HG02970 (cell line): ENCODE data around the gene CRYZ.

Experiments
- ATAC-seq: cut with Tn5 transposase; IDR thresholded peaks from one replicate; pipeline ENCODE4 v1.9.1; 2021; ENCODE audit warnings: mild to moderate bottlenecking, moderate library complexity, moderate number of reproducible peaks; ENCODE audit not compliant: unreplicated experiment, low FRiP score

The CRYZ gene

DNA sequence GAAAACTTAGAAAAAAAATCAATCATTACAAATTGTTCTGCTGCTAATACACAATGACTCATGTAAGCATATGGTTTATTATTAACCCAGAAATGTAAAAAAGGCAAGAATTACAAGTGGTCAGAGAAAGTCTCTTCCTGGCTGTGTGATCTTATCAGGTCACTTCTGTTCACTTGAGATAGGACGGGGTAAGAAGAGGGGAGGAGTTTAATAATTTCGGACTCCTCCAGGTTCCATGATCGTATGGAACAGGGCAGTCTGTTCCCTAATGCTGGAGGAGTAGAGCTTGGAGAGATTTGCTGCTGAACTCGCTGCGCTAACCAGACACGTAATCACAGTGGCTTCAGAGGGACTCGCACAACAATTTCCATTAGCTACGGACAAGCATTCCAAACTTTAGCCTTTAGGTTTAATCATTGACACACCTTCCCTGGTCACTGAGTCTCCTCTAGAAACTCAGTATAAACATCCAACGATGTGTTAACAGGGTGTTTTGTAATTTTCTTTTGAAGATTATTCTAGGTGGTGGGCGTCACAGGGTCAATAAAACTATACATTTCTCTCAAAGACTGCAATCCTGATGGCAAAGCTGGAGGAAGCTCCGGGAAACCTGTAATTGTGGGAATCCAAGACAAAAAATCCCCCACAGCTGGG, 1.3 kb downstream of the CRYZ start:
- ATAC-seq, result peak; percentile 32

DNA sequence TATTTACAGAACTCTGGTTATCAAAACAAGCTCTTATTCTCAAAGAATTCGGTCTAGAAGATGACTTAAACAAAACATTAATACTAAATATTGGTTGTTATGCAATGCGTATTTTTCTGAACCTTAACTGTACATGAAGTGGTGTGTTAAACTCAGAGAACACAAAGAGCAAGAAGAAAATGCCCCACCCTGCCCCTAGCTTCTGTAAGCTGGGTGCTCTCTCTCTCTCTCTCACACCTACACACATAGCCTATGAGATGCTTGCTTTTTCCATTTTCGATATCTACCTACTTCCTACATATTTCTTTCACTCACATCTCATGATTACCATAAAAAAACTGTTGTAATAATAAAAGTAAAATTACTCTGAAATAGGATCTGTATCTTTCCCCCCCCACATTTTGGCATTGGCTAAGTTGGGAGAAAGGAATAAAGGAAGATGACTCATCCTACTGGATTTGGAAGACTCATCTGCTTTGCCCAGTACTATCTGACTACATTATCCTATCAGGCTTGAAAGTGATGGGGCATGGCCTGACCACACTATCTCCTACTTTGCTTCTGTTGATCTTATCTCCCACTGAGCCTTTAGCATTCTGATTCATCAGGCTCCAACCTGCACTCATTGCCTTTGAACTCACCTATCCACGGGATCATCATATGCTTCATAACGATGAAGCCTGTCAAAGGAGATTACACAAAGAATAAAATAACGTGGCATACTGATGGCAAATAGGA, 2.9 kb downstream of the CRYZ start:
- no peak for ATAC-seq

DNA sequence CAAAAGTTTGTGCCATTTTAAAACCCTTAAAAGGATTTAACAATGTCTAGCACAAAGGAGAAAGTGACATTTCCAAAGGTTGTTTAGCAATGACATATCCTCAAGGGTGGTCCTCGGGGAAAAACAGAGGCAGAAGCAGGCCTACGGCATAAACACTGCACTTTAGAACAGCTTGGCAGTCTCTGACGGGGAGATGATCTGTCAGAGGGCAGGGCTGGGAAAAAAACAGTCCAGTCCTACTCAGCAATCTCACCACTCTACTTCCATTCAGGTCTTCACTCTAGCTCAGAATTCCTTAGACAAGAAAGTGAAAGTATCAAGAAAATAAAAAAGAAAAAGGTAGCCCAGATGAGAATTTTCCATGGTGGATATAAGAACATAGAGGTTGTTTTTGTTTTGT, 4.1 kb downstream of the CRYZ start:
- ATAC-seq, result no peak

DNA sequence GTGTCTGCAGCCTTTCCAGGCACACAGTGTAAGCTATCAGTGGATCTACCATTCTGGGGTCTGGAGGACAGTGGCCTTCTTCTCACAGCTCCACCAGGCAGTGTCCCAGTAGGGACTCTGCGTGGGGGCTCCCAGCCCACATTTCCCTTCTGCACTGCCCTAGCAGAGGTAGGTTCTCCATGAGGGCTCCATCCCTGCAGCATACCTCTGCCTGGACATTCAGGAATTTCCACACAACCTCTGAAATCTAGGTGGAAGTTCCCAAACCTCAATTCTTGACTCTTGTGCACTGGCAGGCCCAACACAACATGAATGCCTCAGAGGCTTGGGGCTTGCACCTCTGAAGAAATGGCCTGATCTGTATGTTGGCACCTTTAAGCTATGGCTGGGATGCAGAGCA, 6.8 kb downstream of the CRYZ start:
- ATAC-seq, result no peak

DNA sequence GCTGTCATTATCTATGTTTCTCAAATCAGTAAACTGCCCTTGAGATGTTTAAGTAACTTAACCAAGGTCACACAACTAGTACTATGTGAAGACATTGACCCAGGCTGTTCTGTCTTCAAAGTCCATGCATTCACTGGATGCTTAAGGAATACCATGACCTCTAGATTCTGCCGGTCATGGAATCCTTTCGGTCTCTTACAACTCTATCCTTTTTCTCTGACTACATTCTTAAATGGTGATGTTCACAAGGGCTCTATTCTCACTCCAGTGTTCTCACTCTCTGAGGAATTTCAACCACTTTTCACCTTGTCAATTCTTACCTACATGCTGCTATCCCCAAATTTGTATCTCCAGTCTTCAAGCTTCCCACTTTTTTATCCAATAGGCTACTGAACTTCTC, 15.2 kb downstream of the CRYZ start:
- ATAC-seq, result no peak

DNA sequence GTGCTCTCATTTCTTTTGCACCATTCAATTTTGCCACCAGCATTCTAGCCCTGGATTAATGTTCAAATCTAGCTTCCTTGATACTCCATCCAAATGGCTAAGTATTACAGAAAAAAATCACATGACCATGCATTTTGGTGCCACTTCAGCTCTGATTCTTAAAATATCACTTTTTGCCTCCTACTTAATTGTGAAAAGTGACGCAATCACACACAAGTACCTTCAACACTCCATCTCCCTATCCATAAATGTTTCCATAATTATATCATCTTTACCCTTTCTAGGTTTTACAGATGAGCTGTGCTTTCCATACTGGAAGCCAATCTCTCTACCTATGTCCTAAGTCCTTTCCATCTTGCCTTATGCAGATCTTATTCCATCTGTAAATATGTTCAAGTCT, 16.0 kb downstream of the CRYZ start:
- ATAC-seq, result no peak

DNA sequence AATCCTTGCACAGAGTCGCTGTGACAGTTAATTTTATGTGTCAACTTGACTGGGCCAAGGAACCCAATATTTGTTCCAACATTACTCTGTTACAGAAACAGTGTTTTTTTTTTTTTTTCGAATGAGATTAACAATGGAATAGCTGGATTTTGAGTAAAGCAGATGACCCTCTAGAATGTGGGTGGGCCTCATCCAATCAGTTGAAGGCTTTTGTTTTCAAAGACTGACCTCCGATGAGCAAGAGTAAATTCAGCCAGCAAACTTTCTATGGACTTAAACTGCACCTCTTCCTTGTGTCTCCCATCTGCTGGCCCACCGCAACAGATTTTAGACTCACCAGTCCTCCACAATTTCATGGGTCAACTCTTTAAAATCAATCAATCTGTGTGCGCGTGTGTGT, 17.0 kb downstream of the CRYZ start:
- no peak for ATAC-seq

DNA sequence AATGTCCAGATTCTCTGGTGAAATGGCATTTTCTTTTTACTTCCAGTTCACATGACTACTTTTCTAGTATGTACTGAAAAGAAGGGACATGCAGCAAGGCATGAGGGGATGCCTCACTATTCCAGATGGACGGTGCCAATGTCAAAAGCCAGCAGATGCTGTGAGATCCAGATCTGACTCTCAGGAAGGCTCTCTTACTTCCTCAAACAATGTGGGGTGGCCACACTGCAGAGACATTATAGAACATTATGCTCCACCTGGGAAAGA, 17.7 kb downstream of the CRYZ start:
- ATAC-seq, result no peak

DNA sequence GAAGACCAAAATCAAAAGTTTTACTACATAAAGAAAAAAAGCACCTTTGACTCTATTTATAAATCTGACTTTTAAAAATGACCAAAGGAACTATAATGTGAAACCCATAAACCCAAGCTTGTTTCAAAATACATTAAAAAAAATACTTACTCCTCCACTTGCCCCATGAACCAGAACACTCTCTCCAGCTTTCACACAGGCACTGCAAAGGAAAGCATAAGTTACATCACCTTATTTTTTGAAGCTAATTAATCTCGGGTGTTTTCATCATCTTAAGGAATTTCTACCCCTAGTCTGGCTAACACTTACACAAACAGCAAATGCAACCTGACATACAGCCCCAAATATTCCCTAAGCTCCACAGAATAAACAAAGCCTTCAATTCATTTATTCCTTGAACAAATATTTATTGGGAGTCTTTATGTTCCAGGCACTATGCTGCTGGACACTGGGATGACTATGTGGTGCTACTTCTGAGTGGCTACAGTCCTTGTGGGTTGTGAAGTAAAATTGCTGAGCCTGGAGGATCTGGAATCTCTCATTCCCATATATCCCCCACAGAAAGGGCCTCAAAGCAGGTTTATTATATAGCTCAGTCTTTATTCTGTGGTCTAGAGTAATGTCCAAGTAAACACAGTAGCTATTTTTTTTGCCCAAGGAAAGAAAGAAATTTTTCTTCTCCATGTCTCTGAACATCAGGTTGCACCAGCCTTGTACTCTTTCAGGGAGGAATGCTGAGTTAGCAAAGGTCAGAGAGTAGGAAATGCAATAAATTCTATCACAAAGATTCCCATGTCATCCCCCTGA, 18.2 kb downstream of the CRYZ start:
- ATAC-seq, result no peak

DNA sequence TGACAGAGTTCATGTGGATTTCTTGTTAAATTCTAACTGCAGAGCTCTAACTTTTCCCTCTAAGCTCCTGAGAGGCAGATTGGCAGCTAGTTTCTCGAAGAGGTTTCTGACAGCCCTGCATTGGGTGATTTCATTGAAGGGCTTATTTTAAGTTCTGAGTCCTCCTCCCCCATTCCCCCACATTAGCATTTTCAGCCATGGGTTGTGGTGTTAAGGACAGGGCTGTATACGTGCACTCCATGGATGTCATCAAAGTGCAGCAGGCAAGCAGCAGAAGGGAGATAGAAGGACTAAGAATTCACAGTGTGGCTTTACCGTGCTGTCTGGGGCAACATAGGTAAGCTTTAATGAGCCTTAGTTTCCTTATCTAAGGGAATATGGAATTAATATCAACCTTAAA, 19.0 kb downstream of the CRYZ start:
- ATAC-seq, result no peak

DNA sequence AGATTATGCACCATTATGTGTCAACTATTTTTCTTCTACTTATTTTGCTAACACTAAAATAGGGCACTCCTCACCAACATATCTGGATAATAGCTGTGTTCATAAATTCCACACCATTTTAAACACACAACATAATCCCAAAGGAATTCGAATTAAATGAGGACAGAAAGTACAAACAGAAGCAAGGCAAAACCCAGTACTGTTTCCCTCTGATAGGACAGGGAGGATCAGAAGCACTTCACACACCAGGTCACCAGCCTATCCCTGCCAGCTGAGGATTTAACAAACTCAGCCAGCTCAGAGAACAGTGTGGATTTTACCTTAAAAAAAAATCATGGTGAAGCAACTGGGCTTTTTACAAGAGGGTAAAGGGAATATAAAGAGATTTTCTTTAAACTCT, 20.0 kb downstream of the CRYZ start:
- ATAC-seq, result no peak

DNA sequence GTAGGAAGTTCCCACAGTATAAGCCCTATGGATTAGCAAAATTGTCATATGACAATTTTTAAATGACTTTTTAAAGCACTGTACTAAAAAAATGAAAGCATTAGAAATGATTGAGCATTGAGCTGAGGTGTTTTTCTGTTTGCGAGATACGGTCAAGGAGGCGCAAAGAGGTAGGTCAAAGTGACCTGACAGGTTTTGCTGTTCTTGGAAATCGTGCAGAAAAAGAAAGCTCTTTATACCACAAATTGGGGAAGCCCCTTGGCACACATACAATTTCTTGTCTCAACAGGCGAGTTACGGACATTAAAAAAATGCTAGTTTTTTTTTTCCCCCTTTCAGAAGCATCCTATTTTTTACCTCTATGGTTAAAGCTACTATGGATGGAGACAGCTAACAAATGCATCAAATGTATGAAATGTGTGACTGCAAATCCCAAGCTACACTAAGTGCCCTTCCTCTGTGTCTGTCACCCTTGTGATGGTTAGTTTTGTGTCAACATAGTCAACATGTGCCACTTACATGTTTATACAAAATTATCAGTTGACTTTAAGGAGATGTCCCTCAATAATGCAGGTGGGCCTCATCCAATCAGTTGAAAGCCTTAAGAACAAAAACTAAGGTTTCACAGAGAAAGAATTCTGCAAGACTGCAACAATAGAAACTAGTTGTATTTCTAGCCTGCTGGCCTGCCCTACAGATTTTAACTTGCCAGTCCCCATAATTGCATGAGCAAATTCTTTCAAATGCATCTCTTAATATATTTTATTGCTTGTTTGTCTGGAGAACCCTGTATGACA, 29.3 kb downstream of the CRYZ start:
- no peak for ATAC-seq

DNA sequence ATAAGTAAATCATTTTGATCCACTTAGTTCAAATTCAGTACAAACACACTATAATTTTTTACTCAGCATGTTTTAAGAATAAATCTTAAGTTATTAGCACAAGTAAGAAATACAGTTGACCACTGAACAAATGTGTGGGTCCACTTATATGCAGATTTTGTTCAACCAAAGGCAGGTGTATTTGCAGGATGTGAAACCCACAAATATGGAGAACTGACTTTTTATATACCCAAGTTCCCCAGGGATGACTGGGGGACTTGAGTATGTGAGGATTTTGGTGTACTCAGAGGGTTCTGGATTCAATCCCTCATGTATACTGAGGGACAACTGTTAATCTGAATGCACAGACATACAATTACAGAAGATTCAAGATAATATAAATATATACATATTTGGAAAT, 33.5 kb downstream of the CRYZ start:
- no peak for ATAC-seq

DNA sequence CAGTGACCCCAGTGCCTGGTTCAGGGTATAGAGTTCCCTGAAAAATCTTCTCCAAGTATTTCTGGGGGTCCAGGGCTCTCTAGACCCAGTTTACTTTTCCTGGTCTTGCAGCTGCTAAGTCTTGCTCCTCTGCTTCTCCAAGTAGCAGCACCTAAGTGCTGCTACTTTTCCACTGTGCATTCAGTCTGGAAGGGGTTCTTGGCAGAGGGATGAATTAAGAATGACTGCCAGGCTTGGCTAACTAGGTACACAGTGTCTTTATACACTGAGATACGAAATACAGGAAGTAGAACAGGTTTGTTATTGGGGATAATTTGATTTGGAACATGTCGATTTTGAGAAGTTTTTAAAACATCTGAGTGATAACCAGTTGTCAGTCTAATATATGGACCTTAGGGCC, 35.0 kb downstream of the CRYZ start:
- no peak for ATAC-seq

DNA sequence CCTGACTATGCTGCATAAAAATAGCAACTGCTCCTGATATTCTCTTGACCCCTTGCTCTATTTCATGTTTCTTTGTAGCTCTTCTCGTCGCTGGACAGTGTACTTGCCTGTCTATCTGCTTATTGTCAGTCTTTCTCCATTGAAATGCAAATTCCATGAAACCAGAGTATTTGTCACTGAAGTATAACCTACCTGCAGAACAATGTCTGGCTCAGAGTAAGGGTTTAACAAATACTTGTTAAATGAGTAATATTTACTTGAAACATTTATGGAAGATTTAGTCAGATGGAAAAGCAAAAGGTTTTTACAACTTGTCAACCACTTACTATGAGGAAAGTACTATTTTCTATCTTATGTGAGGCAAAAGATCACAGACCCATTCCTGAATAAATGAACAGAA, 39.4 kb downstream of the CRYZ start:
- ATAC-seq, result no peak

DNA sequence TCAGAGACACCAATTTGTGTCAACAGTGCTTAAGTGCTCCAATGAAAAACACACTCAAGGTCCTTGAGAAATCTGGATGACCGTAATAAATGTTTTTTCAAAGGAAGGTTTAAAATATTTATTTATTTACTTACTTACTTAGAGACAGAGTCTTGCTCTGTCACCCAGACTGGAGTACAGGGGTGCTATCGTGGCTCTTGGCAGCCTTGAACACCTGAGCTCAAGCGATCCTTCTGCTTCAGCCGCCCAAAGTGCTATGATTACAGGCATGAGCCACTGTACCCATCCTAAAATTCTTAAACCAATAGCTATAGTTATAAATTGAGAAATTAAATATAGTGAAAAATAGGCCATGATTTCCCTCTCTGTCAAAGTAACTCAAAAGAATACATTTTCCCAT, 41.9 kb downstream of the CRYZ start:
- no peak for ATAC-seq

DNA sequence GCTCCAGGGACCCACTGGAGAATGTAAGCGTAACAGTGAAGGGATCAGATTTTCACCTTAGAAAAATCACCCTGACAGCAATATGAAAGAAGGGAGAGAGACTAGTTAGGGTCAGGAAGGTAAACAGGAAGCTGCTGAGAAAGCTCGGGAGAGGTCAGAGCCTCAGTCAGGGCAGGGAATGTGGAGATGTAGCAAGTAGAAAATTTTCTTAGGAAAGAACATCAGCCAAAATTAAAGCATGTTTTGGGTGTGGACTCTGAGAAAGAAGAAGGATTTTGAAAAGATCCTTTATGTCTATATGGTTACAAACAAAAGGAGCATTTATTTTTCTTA, 42.5 kb downstream of the CRYZ start:
- no peak for ATAC-seq

DNA sequence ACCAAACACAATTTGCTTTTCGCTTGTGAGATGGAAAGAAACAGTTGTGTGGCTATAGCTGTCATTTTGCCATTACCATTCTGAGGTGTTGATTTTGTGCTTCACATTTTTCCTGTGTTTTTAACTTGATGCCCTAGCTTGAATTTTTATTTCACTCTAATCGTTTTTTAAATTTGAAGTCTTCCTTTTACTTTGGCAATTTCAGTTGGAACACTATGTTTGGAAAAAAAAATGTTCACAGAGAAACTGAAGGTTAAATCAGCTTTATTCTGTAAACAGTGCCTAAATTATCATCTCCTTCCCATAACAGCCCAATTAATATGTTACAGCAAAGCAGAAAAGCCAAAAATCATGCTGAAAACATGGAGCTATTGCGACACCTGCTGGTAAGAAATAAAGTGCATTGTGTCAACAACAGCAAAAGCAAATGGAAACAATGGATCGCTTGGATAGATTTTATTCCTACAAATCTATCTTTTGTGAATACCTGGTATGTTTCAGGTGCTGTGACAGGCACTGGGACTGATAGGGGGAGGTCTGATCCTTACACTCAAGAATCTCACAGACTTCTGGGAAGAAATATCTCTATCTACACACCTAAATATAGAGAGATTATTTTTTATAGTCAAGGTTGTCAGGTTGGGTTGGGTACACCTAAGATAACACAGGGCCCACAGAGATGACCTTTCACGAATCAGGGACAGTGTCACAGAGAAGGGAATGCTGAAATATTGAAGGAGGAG, 43.1 kb downstream of the CRYZ start:
- no peak for ATAC-seq

DNA sequence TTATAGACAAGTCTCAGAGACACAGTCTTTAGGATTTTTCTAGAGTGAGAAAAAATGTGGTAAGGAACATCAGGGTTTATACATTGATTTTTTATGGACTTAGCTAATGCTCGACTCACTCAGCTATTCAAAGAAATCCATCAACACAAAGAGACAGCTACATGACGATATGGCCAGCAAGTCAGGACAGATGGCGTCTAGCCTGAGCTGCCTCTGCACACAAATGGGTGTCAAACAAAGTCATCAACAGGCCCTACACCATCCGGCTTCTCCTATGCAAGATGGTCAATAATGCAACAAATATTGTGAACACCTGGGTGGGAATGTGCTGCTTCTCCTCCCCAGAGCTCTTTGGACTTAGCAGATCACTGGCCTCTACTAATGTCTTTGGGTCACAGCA, 45.9 kb downstream of the CRYZ start:
- no peak for ATAC-seq

DNA sequence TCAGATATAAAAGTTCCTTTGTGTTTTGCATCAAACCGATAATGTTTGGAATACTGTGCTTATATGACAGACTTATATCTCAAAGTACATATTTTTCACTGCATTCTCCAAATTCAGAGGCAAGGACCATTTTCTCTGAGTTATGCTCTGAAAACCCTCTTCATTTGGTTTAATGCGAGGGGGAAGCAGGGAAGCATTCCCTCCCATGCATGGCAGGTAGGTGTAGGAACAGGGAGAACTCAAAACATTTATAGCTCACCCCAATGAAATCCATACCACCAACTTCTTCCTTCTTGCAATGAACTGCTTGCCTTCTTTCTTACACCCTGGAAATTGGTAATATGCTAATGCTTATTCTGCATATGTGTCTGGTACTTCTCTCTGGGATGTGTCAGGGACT, 48.5 kb downstream of the CRYZ start:
- no peak for ATAC-seq

DNA sequence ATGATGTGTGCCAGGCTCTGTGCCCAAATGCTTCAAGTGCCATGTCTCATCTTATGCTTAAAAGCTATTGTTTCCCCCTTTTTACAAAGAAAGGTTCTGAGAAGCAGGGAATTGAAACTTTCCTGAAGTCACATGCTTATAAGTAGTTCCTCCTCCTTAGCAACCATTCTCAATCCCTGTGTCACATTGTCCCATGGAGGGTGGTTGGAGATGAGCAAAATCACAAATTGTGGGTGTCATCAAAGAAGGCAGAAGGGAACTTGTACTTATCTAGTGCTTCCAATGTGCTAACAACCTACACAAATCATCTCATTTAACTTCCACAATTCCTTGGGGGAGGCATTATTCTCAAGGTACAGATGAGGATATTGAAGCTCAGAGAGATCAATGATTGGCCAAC, 49.2 kb downstream of the CRYZ start:
- no peak for ATAC-seq
